ENCODE data around the gene SYTL3. TPM values are rescaled to one million over a fixed set of nuclear protein-coding genes. Genes with fewer than 3 reads are reported as not detected.

SYTL3 gene
- total and polyA plus RNA-seq, 10 donors, result 5.9 to 48.3 (median 17.9) TPM

DNA sequence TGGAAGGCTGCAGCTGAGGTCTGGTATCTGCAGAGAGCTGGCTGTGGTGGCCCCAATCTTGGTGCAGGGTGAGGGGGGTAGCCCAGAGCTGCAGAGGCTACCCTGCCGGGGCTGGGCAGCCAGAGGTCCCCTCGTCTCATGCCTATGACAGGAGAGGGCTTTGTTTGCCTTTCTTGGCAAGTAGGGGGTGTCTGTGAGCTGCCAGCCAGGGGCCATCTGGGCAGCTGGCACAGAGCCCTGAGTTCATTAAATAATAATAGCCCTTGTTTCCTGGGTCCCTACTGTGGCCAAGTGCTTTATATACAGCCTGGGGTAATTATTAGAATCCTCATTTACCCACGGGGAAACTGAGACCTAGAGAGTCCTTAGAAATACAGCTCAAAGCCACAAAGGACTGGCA is 102.8 kb downstream of the SYTL3 start:
- WGBS, 5 donors, result 39 to 69% (median 49%) methylated on average over 3 of the region's 3 CpGs
- intact Hi-C loops (cut with DNase I; ENCODE audit: low total_unique reads), result no loop called here
- no peak overlapping the region for H3K27ac ChIP-seq
- no peaks in the 10 kb centered on the region for H3K9me3 ChIP-seq
- H3K4me3 ChIP-seq, result no peak overlapping the region
- peaks cover 0 to 88% (median 10%) of the 10 kb centered on the region in 6 donors for H3K36me3 ChIP-seq
- peaks cover 0 to 8% (median 5%) of the 10 kb centered on the region in 6 donors for H3K4me1 ChIP-seq
- no peaks in the 10 kb centered on the region for H3K27me3 ChIP-seq (replicated peaks in 1 of 7)
- TF ChIP-seq POLR2A (IDR thresholded peaks at IDR 0.05) (no peak), POLR2AphosphoS5 (IDR thresholded peaks at IDR 0.05) (peak in 1 of 3 donors; percentile 25)
- TF ChIP-seq, protein P1, sequence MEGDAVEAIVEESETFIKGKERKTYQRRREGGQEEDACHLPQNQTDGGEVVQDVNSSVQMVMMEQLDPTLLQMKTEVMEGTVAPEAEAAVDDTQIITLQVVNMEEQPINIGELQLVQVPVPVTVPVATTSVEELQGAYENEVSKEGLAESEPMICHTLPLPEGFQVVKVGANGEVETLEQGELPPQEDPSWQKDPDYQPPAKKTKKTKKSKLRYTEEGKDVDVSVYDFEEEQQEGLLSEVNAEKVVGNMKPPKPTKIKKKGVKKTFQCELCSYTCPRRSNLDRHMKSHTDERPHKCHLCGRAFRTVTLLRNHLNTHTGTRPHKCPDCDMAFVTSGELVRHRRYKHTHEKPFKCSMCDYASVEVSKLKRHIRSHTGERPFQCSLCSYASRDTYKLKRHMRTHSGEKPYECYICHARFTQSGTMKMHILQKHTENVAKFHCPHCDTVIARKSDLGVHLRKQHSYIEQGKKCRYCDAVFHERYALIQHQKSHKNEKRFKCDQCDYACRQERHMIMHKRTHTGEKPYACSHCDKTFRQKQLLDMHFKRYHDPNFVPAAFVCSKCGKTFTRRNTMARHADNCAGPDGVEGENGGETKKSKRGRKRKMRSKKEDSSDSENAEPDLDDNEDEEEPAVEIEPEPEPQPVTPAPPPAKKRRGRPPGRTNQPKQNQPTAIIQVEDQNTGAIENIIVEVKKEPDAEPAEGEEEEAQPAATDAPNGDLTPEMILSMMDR (IDR thresholded peaks at IDR 0.05 in 8 of 11, conservative IDR thresholded peaks at IDR 0.05 in 3 of 11), result peak in 1 of 11 experiments; percentile 8
- no peak for DNase-seq

DNA sequence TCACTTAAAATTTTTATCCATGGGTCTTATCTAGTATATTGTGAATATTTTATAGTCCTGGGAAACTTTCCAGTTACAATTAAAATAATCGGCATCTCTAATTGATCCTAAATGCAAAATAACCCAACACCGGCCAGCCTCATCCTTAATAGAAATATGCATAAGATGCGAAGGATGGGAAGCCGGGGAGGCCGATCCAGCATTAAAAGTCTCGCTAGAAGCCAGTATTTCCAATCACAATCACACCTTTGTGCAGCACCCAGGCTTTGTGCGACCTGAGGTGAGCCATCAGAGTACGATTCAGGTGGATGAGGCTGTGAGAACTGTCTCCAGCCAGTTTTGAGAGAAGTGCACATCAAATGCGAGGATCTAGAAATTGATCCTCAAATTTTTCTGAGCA is 104.0 kb downstream of the SYTL3 start:
- no peak for DNase-seq
- H3K4me1 ChIP-seq, result peaks cover 0 to 8% (median 5%) of the 10 kb centered on the region in 6 donors
- no peak overlapping the region for H3K4me3 ChIP-seq
- H3K27me3 ChIP-seq (replicated peaks in 1 of 7), result no peaks in the 10 kb centered on the region
- TF ChIP-seq POLR2A (IDR thresholded peaks at IDR 0.05) (no peak), POLR2AphosphoS5 (IDR thresholded peaks at IDR 0.05) (no peak)
- TF ChIP-seq, protein P1 (IDR thresholded peaks at IDR 0.05 in 8 of 11, conservative IDR thresholded peaks at IDR 0.05 in 3 of 11), result no peak
- WGBS, 5 donors, result 86 to 98% (median 93%) methylated on average over 9 of the region's 9 CpGs
- intact Hi-C loops (cut with DNase I; ENCODE audit: low total_unique reads), result no loop called here
- no peaks in the 10 kb centered on the region for H3K9me3 ChIP-seq
- no peak overlapping the region for H3K27ac ChIP-seq
- peaks cover 0 to 88% (median 10%) of the 10 kb centered on the region in 6 donors for H3K36me3 ChIP-seq

DNA sequence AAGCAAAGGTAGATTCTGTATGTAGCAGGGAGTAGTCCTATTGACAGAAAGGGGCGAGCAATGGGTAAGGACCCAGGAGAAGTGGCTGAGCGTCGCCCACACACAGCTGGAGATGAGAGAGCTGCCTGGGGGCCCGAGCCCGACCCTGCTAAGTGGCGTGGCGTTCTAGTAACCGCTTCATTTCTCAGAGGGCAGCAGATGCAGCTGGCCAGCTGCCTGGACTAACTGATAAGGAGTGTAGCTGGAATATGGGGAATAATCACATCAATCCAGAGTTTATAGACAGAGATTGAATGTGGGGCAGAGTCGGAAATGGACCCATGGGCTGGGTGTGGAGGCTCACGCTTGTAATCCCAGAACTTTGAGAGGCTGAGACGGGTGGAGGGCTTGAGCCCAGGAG is 104.9 kb downstream of the SYTL3 start:
- H3K36me3 ChIP-seq, result peaks cover 0 to 90% (median 10%) of the 10 kb centered on the region in 6 donors
- no peaks in the 10 kb centered on the region for H3K27me3 ChIP-seq (replicated peaks in 1 of 7)
- H3K4me3 ChIP-seq, result no peak overlapping the region
- DNase-seq, result no peak
- H3K4me1 ChIP-seq, result peaks cover 0 to 8% (median 5%) of the 10 kb centered on the region in 6 donors
- H3K27ac ChIP-seq, result no peak overlapping the region
- intact Hi-C loops (cut with DNase I; ENCODE audit: low total_unique reads), result no loop called here
- no peaks in the 10 kb centered on the region for H3K9me3 ChIP-seq
- TF ChIP-seq, protein P1 (IDR thresholded peaks at IDR 0.05 in 8 of 11, conservative IDR thresholded peaks at IDR 0.05 in 3 of 11), result no peak
- TF ChIP-seq POLR2AphosphoS5 (IDR thresholded peaks at IDR 0.05), result peak in 1 of 3 donors; percentile 15
- no peak for TF ChIP-seq POLR2A (IDR thresholded peaks at IDR 0.05)
- WGBS, 5 donors, result 87 to 96% (median 93%) methylated on average over 11 of the region's 11 CpGs

DNA sequence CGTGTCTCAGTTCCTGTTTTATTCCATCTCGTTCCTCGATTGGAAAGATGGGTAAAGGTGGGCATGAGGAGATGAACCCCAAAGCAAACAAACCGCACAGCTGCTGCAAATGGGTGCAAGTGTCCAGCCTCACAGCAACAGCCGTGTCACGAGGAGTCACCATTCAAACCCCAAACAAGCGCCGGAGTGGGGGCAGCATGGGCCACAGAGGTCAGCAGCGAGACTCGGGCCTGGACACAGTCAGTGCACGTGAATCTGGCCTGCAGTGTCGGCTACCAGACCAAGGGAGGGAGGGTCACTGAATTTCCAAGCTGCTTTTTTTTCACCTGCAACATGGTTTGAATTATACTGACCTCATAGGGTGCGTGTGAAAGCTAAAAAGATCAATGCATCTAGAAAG is 105.8 kb downstream of the SYTL3 start:
- DNase-seq, result no peak
- H3K27me3 ChIP-seq (replicated peaks in 1 of 7), result no peaks in the 10 kb centered on the region
- 87 to 92% (median 91%) methylated on average over 13 of the region's 13 CpGs for WGBS, 5 donors
- H3K27ac ChIP-seq, result no peak overlapping the region
- TF ChIP-seq POLR2AphosphoS5 (IDR thresholded peaks at IDR 0.05), result no peak
- no peak for TF ChIP-seq POLR2A (IDR thresholded peaks at IDR 0.05)
- TF ChIP-seq, protein P1 (IDR thresholded peaks at IDR 0.05 in 8 of 11, conservative IDR thresholded peaks at IDR 0.05 in 3 of 11), result no peak
- peaks cover 0 to 93% (median 10%) of the 10 kb centered on the region in 6 donors for H3K36me3 ChIP-seq
- H3K4me3 ChIP-seq, result no peak overlapping the region
- peaks cover 0 to 8% (median 5%) of the 10 kb centered on the region in 6 donors for H3K4me1 ChIP-seq
- no peaks in the 10 kb centered on the region for H3K9me3 ChIP-seq
- intact Hi-C loops (cut with DNase I; ENCODE audit: low total_unique reads), result no loop called here

Measured in spleen (tissue), 11 donors.